ENCODE measurements around the gene TMEM196.

- TF ChIP-seq CTCF (IDR thresholded peaks at IDR 0.05) (no peak), POLR2A (IDR thresholded peaks at IDR 0.05) (no peak)
Observed at GRCh38 chr7:19715499-19715898, 57.9 kb downstream of the TMEM196 start.

Measured in right lobe of liver (tissue), 4 donors.